Inferior parietal cortex (tissue), 1 donor: Measurements from ENCODE around the gene TRPM8.

Source experiments
- DNase-seq: peaks from one replicate; pipeline ENCODE4 v3.0.0-alpha.2; 2016; ENCODE audit errors: extremely low spot score

TRPM8 gene

DNA sequence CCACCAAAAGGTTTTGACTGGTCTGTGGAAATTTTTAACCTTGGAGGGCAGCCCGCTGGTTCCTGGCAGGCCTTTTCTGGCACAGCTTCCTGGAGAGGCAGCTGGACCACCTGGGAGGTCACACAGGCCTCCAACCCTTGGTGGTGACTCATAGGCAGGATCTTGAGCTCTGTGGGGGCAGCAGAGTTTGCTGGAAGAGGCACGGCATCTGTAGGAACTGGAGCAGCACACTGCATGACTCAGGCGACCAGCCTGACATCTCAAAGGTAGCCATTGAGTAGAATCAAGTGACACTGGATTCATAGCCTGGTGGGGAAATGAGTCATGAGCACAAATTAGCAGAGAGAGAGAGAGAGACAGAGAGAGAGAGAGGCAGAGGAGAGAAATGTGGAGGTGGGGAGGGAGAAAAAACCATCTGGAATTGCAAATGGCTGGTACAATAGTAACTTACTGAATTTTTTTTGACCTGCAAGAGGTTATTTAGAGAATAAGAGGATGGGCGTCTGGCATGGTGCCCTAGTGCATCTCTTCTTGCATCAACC is 57.4 kb downstream of the TRPM8 start:
- DNase-seq, result peak; percentile 48

DNA sequence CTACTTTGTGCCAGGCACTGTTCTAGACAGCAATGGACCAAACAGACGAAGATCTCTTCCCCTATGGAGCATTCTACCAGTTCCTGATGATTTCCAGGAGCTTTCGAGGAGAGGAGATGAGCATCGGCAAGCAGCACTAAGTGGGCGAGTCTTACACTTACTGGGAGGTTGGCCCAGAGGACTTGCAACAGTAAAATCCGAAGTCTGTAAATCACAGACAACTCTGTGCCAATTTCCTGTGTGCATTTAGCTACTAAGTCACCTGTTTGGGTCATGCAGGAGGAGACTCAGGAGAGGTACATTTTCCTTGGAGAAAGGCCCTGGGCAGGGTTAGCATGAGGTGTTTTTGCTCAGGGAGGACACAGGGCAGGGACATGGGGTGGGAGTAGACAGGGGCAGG is 58.9 kb downstream of the TRPM8 start:
- DNase-seq, result no peak

DNA sequence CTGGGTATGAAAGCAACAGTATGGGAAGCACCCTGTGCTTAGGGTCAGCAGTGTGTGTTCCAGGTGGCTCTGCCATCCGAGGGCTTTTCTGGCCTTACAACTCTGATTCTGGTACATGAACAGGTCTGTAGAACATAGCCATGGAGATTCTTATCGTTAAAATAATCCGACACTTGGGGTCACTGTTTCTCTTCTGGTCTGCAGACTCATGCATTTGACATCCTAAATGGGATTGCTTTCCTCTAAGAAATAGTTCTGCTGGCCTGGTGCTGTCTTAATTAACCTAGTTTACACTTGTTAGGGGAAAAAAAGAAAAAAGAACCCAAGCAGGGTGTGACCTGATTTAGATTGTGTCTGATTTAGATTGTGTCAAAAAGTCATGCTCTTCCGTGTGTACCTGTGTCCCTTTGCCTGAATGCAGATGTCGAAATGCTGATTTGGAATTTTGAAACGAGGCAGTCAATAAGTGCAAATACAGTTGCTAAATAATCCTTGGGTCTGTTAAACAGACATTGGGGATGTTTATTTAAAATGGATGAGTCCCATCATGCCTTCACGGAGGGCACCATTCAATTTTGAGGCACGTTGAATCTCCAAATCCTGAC is 59.6 kb downstream of the TRPM8 start:
- DNase-seq, result peak; percentile 76

DNA sequence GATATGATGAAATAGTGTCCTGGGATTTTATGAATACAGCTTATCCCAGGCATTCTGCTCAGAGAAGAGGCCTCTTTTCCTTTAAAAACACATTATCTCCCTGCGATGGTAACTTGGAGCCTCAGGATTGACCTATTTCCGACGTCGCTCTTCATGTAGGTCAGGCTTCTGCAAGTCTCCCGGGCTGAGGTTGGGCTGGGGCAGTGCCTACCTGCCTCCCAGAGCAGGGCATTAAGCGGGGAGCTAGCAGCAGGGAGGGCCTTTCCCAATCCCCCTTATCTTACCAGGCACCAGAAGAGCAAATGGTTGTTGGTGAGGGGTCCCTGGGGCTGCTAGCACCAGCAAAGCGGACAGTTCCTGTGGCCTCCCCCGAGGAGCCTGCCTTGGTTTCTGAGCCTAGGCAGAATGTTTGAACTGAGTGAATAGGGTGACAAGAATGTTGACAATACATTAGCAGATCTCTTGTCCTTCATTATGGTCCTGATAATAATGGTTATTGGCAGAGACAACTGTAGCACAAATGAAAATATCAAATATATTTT is 60.2 kb downstream of the TRPM8 start:
- DNase-seq, result no peak

DNA sequence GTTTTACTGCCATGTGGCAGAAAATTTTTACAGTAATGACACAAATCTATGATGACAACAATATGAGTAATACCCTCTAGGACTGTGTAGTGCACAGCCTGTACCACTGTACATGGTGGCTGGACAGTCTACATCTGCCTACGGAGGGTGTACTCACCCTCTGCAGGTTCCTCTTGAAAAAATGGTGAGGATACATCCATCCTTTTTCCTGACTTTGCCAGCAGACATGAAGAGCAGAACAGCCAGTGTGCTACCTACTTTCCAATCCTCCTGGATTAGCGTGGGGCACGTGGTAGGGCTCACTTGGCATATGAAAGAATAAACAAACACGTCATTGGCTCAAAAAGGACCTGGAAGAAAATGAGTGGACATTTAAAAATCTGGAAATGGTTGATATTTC is 62.6 kb downstream of the TRPM8 start:
- DNase-seq, result no peak

DNA sequence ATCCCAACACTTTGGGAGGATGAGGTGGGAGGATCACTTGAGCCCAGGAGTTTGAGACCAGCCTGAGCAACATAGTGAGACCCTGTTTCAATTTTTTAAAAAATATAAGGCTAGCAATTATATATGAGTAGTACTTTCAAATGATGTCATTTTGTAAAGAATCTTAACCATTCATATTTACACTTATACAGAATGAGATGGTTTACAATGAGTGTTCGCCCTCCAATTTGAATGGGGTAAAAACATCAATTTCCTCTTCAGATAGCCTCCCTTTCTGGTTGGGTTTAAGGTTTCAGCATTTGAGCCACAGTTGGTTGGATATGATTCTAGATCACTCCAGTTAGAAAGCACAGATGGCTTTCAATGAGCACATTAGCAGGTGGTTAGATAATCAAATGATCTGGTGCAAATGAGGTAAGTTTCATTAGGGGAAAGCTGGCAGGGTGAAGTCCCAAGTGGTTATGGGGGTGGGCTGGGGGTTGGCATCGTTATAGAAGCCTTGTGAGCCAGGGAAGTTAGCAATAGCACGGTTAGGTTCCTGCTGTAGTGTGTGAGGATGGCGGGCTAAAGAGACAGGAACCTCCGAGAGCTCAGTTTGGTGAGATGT is 63.9 kb downstream of the TRPM8 start:
- DNase-seq, result no peak

DNA sequence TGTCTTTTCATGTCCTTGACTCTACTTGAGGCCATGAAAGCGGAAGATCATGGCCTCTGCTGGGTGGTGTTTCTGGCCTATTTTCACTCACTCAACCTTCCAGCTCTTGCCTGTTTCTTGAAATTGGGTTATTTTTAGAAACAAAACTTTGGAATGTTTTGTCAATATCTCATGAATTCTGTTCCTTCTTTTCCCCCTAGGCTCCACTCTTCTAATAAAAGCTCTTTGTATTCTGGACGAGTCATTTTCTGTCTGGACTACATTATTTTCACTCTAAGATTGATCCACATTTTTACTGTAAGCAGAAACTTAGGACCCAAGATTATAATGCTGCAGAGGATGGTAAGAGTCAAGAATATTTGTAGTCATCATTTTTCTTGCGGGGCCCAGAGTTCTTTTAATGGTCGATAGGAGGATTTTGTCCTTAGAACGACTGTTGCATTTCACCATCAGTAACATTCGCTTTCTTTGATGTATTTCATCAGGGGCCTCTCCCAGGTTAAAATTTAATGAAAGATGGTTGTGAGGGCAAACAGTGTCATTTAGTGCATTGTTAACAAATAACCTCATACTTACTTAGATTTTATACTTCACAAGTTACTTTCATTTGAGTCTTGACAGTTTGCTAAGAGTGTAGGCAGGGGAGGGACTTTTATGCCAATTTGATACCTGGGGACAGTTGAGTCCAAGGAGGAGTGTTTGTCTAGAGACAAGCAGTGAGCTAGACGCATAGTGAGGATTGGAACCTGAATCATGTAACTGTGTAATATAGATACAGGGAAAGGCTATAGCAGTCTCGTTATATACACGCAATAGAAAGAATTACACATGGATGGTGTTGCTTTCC is 64.6 kb downstream of the TRPM8 start:
- no peak for DNase-seq

DNA sequence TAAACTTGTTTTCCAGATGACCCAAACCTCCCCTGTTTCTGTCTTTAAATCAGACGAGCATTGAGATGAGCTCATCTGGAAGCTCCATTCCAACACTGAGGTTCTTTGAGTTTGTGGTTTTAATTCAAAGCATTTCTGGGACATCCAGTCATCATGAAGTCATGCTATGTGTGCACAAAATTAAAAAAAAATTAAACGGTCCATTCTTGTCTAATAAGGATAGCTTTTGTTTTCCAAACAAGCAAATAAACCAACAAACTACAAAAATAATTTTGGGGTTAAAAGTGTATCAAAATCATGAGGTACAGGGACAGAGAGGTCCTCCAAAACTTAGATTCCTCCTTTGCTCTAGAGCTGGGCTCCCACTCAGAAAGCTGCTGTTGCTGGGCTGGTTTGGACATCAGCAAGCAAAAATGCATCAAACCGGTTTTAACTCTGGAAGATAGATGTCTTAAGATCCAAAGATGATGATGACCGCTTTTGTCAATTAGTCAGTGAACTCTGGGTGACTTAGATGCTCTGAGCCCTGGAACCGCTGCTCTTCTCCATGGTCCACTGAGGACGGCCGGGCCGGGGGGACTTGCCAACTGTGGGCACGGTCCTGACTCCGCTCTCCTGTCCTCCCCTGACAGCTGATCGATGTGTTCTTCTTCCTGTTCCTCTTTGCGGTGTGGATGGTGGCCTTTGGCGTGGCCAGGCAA is 65.4 kb downstream of the TRPM8 start:
- no peak for DNase-seq

DNA sequence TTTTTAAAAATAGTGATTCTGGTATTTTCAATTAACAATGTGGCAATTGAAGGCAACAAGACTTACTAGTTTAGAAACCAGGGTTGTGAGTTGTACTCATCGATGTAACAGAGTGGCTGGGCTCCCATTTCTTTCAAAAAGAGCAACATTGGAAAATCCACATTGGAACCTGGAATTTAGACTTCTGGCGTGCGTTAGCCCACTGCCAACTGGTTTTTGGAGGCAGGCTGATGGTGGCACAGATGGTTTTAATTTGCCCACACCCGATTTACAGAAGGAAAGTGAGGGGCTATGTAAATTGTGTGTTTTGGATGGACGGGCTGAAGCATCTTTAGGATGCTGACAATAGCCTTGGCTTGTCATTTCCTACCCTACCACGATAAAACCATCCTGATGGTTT is 66.3 kb downstream of the TRPM8 start:
- DNase-seq, result no peak

DNA sequence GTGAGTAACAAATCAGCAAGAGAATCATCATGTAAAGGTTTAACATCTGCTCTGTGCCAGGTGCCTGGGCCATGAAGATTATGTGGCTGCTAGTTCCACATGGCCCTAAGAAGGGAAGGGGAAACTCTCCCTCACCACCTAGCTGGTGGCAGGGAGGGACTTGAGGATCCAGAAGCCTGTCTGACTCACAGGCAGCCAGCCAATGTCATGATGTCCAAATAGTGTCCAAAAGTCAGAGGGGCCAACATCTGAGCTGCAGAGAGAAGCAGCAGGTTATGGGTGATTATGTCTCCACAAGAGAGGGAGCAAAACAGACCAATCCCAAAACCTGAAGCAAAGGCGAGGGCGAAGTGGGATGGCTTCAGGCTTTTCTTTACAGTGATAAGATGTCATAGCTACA is 71.4 kb downstream of the TRPM8 start:
- no peak for DNase-seq

DNA sequence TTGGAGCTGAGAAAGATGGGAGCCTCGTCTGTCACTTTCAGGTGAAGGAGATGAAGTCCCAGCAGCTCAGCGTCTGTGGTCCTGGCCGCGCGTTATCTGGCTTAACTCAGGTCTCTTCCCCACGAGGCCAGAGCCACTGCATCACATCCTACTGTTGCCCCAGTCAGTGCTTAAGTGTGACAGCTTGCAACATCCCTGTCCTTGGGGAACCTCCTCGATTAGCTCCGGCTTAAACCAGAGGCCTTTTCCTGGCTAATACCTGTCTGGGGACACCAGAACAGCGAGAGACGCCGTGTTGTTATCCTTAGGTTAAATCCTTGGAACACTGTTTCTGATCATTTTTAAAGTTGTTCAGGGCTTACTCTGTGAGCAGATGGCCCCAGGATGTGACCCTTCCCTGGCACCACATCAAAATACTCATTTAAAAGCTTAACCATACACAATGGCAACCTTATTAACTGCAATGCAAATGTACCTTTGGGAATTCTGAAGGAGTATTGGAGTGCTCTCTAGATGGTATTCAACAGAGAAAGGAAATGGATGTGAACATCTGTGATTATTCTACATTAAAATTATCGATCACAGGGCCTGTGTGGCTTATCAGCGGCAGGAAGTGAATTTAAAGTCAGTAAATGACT is 72.2 kb downstream of the TRPM8 start:
- DNase-seq, result no peak

DNA sequence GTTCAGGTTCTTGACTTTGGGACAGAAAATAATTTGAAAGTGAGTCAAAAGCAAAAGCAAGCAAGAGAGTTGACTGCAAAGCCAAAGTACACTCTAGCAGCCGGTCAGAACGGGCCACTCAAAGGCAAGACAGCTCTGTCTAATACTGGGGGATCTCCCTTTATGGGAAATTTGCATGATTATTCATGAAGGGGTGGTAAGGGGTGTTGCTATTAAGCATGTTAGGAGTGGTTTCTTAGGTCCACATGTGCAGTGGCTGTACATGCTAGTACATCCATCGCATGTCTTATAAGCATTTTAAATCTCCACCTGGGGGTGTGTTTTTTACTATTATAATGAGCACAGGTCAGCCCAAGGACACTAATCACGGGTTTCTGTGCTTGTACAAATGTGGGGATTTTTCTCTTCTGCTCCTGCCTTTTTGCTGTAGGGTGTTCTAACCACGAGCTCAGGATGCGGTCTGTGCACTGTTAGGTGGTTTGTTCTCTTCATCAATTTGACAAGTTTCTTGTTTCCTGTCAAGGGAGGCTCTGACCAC is 73.2 kb downstream of the TRPM8 start:
- DNase-seq, result no peak

DNA sequence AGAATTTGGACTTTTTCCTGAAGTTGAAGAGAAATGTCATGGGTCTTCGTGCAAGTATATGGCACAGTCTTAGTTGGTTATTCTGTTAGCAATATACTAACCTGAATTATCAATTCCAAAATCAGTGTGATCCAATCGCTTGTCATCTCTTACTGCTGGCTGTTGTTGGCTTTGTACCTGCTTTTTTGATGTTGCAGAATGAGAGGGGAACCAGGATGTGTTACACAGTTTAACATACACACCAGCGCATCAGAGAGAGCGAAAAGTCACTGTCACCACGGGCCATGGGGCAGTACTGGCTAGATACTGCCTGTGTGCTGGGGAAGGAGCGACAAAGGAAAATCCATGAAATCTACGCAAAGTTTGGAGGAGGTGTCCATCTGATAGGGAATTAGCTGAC is 74.0 kb downstream of the TRPM8 start:
- DNase-seq, result no peak

DNA sequence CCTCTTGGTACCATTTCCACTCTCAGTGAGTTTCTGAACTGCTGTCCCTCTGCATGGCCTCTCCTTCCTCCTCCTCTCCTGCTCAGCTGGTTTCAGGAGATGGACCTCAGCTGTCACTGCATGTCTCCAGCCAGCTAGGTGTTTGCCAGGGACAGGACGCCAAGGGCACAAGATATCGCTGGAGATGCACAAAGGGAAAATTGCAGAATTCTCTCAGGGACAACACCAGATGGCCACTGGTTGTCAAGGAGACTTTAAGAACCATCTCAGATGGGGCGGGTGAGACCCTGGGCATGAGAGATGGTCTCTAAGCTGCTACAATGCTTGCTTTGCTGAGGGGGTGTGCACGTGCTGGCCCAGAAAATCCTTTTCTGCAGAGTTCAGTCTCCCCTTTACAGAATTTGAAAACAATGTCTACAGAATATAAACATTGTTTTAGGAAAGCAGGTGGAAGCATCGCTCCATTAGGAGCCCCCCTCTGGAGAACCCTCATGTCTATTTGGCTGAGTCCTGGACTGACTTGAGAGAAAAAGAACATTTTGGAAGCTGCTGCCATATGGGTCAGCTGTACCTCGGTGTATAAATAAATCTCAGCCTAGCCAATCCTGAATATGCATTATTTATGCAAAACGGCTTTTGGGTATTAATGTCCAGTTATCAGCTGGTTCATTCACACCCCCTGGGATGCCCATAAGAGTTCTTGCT is 75.5 kb downstream of the TRPM8 start:
- DNase-seq, result no peak

DNA sequence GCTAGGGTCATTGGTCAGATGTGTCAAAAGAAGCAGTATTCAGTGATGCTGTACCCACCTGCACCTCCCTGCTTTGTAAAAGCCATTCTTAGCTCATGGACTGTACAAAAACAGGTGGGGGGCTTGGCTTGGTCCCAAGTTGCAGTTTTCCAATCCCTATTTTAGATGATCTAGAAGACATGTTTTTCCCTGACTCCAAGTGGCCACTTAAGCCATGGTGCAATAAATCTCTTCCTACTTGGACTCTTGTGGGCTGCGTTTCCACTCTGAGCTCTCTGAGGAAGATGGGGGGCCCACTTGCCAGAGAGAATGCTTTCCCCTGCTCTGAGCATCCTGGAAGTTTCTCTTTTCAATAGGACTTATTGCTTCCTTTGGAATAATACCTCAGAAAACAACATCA is 76.3 kb downstream of the TRPM8 start:
- DNase-seq, result no peak

DNA sequence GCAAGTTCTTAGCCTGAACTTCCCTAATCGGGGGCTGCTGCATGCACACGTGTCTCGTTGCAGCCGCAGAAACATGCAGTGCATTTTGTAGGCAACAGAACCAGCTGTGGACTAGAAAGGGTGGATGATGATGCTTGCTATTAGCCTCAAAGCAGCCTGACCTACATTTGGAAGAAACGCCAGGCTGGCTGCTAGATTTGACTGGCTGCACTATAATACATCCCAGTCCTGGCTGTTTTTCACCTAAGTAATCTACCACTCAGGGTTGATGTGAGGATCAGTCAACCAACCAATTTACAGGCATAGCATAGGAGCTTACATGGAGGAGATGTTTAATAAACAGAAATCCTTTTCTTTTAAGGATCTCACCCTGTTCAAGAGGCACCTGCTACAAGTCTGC is 77.0 kb downstream of the TRPM8 start:
- DNase-seq, result no peak

DNA sequence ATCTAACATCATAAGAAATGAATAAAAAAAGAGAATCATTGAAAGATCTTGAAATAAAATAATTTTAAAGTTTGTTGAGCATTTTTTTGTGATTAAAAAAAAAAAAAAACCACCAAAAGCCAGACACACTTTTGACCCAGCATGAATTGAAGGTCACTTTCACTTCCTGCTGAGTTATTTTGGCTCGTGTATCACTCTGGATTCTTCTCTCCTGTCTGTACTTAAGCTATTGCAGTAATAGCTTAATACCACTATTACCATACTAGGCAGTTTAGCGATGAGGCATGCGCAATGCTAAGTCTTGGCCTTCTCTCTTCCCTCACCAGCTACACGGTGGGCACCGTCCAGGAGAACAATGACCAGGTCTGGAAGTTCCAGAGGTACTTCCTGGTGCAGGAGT is 78.8 kb downstream of the TRPM8 start:
- no peak for DNase-seq

DNA sequence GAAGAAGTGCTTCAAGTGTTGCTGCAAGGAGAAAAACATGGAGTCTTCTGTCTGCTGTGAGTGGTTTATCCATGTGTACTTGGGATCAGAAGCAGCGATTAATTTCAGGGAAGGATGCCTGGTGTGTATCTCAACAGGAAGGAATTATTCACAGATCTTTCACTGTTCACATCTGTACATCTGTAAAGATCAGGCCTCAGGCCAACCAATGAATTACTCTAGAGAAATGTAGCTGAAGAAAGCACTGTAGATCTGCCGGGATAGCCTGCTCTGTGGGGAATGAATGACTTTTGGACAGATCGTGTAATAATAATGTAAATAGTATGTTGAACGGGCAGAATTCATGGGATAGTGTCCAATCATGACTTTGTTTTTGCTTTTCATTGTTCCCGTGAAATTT is 79.3 kb downstream of the TRPM8 start:
- no peak for DNase-seq

DNA sequence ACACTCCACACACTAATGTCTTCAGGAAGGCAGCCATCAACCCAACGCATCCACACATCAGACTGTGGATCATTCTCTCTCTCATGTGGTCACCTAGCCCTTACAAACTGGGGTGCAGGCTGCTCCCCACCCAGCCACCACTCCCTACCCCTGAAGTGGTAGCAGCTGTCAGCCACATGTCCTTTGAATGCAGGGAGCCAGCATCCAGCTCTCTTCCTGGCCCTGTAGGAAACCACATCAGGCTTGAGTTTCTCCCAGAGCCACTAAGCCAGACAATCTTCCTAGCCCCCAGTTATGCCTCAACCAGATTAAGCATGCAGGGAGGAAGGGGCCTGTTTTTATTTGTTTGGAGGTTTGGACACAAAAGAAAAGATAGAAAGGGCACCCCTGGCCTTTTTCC is 80.5 kb downstream of the TRPM8 start:
- DNase-seq, result no peak

DNA sequence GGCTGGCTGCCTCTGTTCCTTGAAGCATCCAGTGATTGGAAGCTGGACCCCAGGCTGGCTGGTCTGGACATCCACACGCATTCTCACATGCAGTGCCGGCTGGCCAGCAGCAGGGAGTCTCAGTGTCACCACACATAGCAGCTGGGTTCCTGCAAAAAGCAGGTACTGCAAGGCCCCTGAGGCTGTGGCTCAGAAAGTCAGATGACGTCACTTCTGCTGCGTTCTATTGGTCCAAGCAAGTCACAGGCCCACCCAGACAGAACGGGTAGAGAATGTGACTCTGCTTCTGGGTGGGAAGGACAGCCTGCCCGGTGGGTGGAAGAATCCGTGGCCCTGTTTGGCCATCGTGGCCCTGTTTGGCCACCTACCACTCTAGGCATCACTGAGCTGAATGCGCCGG is 82.0 kb downstream of the TRPM8 start:
- no peak for DNase-seq
